NCI-H446 (cell line): ENCODE data around the gene TMEM187.
A peak's percentile ranks its signal among the peaks of the same experiment; 100 is the strongest.

Source experiments
- DNase-seq, 2 experiments: peaks; one replicate each; lab custom pipeline; 2025; lab: John Stamatoyannopoulos, UW

Gene TMEM187

DNA sequence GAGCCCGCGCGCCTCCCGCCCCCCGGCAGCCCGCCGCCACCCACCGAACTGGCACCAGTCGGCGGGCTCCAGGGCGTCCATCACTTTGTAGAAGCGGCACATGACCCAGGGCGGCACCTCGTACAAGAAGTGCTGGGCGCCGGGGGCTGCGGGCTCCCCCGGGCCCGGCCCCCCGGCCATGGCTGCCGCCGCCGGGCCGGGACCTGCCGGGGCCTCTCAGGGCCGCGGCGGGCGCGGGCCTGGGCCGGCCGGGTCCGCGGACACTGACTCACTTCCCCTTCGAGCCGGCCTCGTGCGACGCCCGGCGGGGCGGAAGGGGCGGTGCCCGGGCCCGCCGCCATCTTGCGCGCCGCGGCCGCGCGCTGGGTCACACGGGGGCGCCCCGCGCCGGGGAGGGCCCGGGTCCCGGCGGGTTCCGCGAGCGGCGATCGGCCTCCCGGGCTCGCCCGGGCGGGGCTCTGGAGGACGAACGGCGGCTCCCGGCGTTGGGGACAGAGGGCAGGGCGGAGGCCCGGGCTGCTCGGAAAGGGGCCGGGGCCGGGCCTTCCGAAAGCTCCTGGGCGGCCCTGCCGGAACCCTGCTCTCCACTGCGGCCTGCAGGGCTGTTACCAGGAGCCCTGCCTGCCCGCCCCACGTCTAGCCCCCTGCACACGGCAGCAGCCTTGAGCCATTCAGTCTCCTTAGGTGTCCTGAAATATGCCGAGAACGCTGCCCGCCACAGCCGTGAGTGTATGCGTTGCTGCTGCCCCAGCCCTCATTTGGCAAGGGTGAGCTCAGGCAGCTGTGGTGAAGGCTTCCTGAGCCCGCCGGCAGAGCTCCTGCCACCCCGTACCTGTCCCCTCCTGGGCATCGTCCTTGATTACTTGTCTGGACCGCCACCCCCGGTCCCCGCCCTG is 47.3 kb downstream of the TMEM187 start, which contains the start of gene IRAK1:
Gene IRAK1 (minus strand): TSS at position 270 of the 896 bp plus-strand sequence. CDS start 90 bp downstream, at position 180.
- DNase-seq, result peak in 1 of 2 experiments; percentile 46

DNA sequence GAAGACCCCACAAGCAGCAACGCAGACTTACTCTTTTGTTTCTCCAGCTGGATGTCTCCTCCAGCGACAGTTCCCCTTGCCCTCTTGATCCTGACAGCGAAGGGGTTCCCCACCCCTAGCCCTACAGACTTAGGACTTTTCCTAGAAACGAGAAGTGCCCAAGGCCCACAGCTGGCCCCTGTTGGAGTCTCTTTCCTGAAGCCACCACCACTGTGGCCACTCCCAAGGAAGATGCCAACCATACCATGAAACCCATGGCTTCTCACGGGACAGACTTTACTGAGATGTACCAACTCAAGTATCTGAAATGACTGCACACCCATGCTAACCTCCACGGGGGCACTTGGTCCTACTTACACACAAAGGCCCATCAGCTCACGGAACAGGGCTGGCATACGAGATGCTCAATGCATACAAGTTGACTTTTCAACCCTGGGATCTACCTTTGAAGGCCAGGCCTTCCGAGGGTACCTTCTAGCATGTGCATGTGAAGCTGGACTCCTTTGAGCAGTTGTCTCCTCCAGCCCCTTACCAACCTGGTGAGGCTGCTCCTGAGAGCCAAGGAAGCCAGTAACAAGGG is 48.1 kb downstream of the TMEM187 start:
- no peak for DNase-seq

DNA sequence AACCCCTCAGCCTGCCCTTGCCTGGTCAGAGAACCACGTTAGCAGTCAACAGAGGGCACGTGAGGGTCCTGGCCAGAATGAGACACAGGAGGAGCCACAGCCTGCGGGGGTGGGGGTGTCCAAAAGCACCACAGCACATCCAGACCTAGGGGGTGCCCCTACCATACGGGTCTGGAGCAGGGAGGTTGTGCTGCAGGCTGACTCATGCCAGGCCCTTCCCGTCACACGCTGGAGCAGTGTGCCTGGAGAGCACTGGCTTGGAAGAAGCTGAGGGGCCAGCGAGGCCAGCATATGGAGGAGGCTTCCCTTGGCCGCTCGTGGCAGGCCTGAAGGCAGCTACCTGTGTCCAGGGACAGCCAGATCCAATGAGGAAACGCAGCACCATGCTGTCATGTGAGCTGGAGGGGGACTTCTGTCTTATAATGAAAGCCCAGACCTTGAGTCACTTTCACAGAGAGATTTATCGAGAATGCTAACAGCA is 48.6 kb downstream of the TMEM187 start:
- no peak for DNase-seq

DNA sequence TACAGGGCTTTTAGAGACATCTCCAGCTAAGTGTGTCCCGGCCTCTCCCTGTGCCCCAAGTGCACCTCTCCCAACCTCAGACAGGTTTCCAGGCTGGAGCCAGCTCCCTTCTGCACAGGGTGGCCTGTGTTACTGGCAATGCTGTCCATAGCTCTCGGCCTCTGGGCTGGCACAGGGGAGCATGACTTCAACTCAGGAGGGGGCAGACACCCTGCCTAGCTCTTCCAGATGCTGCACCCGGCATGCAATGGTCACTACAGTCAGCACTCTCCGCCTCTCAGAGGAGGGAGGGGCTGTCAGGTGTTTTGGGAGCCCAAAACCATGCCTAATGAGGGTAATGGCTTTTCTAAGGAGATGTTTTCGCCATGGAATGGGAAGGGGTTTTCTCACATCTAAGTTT is 49.6 kb downstream of the TMEM187 start:
- DNase-seq, result no peak

DNA sequence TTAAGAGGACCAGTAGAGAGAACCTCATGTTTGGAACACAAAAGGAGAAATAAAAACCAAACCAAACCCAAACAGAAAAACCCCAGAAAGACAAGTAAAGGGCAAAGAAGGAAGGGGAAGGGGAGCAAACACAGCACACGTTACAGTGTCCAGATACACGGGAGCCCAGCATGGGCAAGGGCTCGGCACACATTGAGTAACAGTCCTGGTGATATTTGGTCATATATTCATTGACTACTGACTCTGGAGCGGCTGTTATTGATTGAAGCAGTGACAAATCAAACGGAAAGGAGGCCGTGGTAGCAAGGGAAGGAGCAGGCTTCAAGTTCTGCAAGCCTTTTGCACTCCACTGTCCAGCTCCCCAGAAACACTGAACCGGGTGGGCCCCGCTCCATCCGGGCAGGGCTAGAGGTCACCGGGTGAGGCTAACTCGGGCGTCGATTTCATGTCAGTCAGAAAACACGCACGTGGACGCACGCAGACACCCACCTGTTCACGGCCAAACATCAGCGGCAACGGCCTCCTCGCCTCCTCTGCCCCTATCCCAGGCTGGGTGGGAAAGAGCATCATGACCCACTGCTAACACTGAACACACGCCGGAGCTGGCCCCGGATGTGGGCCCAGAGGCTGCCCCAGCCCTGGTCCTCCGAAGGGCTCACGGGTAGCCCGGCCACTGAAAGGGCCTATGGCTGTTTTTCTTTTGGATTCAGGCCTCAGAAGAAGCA is 50.9 kb downstream of the TMEM187 start:
- DNase-seq, result no peak

DNA sequence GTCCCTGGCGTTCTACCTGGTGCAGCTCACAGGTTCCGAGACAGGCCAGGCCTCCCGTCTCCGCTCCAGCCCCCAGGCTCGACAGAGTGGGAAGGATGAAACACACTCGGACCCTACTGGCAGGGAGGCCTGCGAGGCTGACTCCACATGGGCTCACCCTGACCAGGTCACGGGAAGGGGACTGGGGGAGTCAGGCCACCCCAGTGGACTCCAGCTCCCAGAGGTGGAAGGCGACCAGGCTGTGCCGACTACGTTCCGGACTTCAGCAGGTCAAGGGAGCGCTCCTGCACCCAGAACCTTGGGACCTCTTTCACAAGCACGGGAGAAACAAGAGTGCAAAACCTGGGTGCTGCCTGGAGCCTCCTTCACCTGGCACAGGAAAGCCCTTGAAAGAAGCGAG is 51.7 kb downstream of the TMEM187 start:
- DNase-seq, result no peak

DNA sequence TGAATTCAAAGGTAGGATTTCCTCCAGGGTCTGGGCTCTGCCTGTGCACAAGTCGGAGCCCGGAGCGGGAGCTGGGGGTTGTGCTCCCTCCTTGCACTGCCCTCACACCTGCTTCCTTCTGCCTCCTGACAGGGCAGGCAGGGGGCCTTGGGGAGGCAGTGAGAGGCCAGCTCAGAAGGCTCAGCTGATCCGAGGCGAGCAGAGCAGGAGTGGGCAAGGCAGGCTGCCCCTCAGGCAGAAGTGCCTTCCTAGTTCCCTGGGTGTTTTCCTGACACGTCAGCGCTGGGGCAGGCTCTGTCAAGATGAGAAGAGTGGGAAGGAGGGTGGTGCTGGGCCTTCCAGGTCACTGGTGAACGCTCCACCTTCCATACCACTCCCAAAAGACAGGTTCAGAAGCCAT is 52.7 kb downstream of the TMEM187 start:
- no peak for DNase-seq

DNA sequence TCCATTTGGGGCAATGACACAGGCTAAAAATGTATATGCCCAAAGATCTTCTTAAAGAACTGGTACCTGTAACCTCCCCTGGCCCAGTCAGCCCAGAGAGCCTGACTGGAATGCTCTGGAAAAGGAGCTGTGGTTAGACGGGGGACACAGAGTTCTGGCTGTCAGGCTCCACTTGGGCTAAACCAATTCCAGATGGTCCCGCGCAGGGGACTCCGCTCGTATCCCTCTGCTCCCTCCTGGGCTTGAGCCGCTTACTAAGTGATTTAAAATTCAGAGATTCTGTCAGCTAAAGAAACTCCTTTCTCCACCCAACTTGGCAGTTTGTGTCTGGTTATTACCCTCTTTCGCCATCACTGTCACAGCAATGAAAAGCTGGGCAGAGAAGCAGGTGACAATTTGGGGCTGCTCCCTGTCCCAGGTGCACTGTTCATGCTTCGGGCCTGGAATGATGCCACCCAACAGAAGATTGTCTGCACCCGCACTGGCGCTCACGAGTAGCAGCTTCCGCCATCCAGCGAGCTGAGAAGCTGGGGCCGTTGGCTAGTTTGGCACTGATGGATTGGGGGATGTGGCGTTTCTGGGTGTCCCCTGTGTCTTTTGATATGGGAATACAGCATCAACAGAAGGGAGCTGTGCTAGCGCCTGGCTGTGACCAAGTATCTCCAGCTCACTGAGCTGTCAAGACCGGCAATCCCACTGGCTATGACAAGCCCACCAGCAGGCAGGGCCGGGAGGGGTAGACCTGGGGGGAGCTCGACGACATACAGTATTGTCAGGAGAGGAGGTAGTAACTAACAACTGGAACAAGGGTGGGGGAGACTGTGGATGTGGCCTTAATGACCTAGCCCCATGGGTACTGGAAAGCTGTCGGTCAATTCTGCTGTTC is 53.8 kb downstream of the TMEM187 start:
- no peak for DNase-seq

DNA sequence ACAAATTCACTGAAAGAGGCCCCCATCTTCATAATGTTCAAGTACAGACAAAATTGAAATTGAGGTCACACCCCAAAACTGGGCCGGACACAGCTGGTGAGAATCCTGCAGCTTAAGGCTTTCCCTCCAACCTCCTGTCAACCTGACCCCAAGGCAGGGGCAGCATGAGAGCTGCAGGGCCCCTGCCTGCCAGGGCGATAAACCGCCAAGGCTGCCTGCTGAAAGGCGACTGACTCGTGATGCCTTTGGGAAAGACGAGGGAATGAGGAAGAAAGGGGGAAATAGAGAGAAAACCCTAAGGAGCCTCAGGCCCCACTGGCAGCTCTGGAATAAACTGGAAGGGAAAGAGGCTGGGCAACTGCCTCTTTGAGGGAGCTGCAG is 54.5 kb downstream of the TMEM187 start:
- no peak for DNase-seq

DNA sequence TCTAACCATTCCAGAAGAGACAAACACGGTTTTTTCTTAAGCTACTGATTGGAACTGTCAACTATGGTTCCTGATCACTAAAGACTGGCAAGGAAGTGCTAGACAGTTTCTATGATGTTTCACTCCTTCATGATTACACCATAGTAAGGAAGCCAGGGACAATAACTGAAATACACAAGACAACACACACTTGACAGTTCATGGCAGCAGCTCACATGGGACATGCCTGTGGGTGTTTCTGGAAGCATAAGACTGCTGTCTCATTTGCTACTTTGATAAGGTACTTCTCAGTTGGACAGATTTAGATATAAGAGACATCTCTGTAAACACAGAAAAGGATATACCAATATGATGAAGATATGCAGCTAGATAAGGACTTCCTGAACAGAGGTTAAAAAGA is 55.4 kb downstream of the TMEM187 start:
- DNase-seq, result no peak

DNA sequence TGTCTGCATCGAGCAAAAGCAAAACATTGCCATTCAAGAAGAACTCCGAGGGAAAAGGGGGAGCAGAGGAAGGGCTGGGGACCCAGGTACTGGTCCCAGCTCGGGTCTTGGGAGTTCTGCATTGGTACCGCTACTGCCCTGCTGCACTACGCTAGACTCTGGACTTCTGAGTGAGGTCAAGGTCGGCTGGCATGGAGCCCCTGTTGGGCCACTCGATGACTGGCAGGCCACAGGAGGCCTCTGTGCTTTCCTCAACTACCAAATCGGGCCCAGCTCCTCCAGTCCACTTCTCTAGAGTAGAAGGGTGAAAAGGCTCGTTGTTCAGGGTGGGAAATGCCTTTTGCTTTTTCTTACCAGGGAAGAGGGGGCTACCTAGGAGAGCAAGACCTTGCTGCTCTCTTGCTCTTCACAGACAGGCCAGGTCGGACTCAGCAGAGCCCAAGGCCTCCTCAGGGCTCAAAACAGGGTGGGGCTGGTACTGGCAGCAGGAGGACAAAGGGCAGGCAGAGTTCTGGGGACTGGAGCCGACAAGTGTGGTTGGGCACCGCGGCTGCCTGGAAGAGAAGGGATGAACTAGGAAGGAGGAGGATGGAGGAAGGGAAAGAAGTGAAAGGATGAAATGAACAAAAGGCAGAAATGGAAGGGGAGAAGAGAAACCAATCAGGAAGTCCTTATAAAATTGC is 56.1 kb downstream of the TMEM187 start:
- DNase-seq, result no peak

DNA sequence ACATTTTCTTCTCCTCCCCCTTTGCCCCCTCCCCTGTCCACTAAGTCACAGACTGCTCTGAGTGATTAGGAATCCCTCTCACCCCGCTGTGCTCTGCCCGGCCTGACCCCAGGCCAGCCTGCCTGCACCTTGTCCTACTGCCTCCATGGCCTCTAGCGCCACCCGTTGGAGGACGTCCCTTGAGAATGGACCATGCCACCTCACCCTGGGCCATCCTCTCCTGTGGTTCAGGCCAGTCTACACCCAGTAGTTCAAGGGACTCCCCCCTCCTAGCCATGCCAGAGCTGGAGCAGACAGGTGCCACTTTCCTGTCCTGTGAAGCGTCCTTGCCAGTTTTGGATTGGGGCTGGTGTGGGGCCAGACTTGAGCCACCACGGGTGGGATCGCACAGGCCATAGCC is 56.9 kb downstream of the TMEM187 start:
- no peak for DNase-seq

DNA sequence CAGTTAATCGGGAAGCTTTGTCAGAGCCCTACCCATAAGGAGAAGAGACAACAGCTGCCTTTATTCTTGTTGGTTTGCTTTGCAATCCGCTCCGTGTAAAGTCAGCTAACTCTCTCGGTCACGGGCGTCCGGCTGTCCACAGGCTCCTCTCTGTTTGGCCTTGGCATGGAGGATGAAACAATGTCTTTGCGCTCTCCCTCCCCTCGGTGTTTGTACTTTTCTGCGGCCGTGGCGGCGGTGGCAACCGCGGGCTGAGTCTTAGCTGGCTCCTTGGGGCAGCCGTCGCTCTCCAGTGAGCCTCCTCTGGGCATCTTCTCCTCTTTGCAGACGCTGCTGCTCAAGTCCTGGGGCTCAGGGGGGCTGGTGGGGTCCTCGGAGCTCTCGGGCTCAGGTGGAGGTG is 57.7 kb downstream of the TMEM187 start:
- no peak for DNase-seq

DNA sequence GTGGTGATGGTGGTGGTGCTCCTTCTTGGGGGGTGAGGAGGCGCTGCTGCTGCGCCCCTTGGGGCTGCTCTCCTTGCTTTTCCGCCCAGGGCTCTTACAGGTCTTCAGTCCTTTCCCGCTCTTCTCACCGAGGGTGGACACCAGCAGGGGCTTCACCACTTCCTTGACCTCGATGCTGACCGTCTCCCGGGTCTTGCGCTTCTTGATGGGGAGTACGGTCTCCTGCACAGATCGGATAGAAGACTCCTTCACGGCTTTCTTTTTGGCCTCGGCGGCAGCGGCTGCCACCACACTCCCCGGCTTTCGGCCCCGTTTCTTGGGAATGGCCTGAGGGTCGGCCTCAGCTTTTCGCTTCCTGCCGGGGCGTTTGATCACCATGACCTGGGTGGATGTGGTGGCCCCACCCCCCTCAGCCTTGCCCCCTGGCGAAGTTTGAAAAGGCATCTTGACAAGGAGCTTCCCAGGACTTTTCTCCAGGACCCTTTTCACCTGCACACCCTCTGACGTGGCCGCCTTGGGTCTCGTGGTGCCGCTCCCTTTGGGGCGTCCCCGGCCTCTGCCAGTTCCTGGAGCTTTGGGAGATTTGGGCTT is 58.3 kb downstream of the TMEM187 start:
- no peak for DNase-seq

DNA sequence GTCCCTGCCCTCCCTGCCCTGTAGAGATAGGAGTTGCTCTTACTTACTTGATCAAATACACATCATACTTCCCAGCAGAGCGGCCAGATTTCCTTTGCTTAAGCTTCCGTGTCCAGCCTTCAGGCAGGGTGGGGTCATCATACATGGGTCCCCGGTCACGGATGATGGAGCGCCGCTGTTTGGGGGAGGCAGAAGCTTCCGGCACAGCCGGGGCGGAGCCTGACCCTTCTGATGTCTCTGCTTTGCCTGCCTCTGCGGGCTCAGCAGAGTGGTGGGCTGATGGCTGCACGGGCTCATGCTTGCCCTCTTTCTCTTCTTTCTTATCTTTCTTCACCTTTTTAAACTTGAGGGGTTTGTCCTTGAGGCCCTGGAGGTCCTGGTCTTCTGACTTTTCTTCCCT is 59.6 kb downstream of the TMEM187 start:
- no peak for DNase-seq

DNA sequence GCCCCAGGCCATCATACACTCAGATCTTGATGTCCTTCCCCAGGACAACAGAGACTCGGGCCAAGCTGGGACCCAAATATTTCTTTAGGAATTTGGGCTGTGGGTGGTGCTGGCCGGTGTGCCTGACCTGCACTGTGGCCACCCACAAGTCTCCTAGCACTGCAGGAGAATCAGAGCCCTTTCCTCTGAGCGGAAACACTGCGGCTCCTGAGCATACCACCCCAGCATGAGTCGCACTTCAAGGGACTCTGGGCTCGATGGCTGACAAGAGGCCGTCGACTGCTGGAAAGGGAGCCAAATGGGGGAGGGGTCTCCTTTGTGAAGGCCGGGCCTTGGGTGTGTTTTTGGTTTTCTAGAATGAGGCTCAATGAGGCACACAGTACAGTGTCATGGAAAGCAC is 60.1 kb downstream of the TMEM187 start:
- no peak for DNase-seq
